ENCODE data around the gene ERN1. TPM values are rescaled to one million over a fixed set of nuclear protein-coding genes. Genes with fewer than 3 reads are reported as not detected.

Gene ERN1
- total RNA-seq, 1 donor from 2014 or later = 20.6 TPM

- DNase-seq (ENCODE audit: low spot score in 2 of 2, unreplicated experiment in 2 of 2) = no peak
- H3K4me3 Mint-ChIP-seq = no peak overlapping the region
- TF ChIP-seq, protein P1, sequence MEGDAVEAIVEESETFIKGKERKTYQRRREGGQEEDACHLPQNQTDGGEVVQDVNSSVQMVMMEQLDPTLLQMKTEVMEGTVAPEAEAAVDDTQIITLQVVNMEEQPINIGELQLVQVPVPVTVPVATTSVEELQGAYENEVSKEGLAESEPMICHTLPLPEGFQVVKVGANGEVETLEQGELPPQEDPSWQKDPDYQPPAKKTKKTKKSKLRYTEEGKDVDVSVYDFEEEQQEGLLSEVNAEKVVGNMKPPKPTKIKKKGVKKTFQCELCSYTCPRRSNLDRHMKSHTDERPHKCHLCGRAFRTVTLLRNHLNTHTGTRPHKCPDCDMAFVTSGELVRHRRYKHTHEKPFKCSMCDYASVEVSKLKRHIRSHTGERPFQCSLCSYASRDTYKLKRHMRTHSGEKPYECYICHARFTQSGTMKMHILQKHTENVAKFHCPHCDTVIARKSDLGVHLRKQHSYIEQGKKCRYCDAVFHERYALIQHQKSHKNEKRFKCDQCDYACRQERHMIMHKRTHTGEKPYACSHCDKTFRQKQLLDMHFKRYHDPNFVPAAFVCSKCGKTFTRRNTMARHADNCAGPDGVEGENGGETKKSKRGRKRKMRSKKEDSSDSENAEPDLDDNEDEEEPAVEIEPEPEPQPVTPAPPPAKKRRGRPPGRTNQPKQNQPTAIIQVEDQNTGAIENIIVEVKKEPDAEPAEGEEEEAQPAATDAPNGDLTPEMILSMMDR (IDR thresholded peaks at IDR 0.05; ENCODE audit: unreplicated experiment) = no peak
Observed at GRCh38 chr17:64016231-64016784, 113.6 kb downstream of the ERN1 start.

DNA sequence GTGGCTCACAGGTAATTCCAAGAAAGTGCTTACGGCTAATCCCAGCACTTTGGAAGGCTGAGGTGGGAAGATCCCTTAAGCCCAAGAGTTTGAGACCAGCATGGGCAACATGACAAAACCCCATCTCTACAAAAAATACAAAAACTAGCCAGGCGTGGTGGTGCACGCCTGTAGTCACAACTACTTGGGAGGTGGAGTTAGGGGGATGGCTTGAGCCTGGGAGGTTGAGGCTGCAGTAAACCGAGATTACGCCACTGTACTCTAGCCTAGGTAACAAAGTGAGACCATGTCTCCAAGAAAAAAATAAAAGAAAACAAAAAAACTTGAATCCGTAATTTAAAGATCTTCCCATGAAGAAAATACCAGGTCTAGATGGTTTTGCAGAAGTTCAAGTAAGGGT, 114.5 kb downstream of the ERN1 start:
- Mint-ChIP-seq H3K9me3 (peaks cover 5% of the 10 kb centered on the region), H3K27me3 (ENCODE audit: low read depth) (peaks cover 14% of the 10 kb centered on the region), H3K4me1 (no peaks in the 10 kb centered on the region), H3K36me3 (no peaks in the 10 kb centered on the region), H3K4me3 (no peak overlapping the region), H3K27ac (no peak overlapping the region)
- no peak for DNase-seq (ENCODE audit: low spot score in 2 of 2, unreplicated experiment in 2 of 2)
- TF ChIP-seq, protein P1 (IDR thresholded peaks at IDR 0.05; ENCODE audit: unreplicated experiment) = no peak

More at GRCh38 chr17:64016231-64016784, 113.6 kb downstream of the ERN1 start:
- Mint-ChIP-seq H3K4me1 (no peaks in the 10 kb centered on the region), H3K36me3 (no peaks in the 10 kb centered on the region), H3K27me3 (ENCODE audit: low read depth) (peaks cover 14% of the 10 kb centered on the region), H3K9me3 (peaks cover 5% of the 10 kb centered on the region), H3K27ac (no peak overlapping the region)

GRCh38 chr17:64009571-64010402, 120.2 kb downstream of the ERN1 start:
- Mint-ChIP-seq H3K27ac (no peak overlapping the region), H3K36me3 (no peaks in the 10 kb centered on the region), H3K27me3 (ENCODE audit: low read depth) (peaks cover 9% of the 10 kb centered on the region), H3K9me3 (peaks cover 5% of the 10 kb centered on the region), H3K4me1 (peaks cover 9% of the 10 kb centered on the region), H3K4me3 (no peak overlapping the region)
- TF ChIP-seq, protein P1 (IDR thresholded peaks at IDR 0.05; ENCODE audit: unreplicated experiment) = no peak
- no peak for DNase-seq (ENCODE audit: low spot score in 2 of 2, unreplicated experiment in 2 of 2)

DNA sequence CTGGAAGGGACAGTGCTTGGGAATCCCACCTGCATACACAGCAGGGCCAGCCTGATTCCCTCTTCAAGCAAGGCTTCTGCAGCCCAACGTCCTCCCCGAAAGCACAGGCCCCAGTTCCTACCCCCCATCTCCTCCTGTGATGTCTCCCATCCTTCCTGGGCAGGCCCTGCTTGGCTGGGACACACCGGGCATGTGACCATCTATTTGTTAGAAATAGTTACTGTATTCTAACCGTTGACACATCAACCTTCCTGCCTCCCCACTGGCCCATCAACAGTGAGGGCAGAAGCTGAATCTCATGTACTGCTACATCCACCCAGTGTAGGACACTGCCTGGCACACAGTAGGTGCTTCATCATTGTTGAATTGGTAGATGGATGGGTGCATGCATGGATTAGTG, 121.1 kb downstream of the ERN1 start:
- Mint-ChIP-seq H3K27me3 (ENCODE audit: low read depth) (peaks cover 7% of the 10 kb centered on the region), H3K36me3 (no peaks in the 10 kb centered on the region), H3K9me3 (peaks cover 5% of the 10 kb centered on the region), H3K27ac (no peak overlapping the region), H3K4me1 (peaks cover 9% of the 10 kb centered on the region), H3K4me3 (no peak overlapping the region)
- TF ChIP-seq, protein P1 (IDR thresholded peaks at IDR 0.05; ENCODE audit: unreplicated experiment) = no peak
- no peak for DNase-seq (ENCODE audit: low spot score in 2 of 2, unreplicated experiment in 2 of 2)

DNA sequence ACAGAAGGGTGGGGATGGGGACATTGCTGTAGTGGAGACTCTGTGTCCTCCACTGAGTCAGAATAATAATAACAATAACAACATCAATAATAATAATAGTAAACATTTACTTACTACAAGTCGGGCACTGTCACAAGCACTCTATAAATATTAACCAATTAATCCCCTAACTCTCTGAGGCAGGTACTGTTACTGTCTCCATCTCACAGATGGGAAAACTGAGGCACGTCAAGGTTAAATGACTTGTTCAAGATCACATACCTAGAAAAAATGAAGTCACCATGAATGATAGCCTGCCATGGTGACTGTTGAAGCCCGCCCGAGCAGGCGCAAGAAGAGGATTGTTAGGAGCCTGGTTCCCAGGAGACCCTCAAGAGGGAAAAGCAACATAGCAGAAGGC, 121.6 kb downstream of the ERN1 start:
- no peak for DNase-seq (ENCODE audit: low spot score in 2 of 2, unreplicated experiment in 2 of 2)

More for the DNA sequence above, 121.6 kb downstream of the ERN1 start:
- H3K4me3 Mint-ChIP-seq = no peak overlapping the region
- TF ChIP-seq, protein P1 (IDR thresholded peaks at IDR 0.05; ENCODE audit: unreplicated experiment) = no peak
- H3K36me3 Mint-ChIP-seq = no peaks in the 10 kb centered on the region
- H3K4me1 Mint-ChIP-seq = peaks cover 9% of the 10 kb centered on the region
- peaks cover 6% of the 10 kb centered on the region for H3K27me3 Mint-ChIP-seq (ENCODE audit: low read depth)
- peaks cover 5% of the 10 kb centered on the region for H3K9me3 Mint-ChIP-seq
- no peak overlapping the region for H3K27ac Mint-ChIP-seq
